Measurements from ENCODE around the gene PFDN4.

PFDN4 gene

GRCh38 chr20:54188132-54188849 lies 19.6 kb upstream of the PFDN4 start:
- Histone ChIP-seq H3K4me1 (ENCODE audit: control insufficient read depth in 1 of 2, insufficient read depth in 2 of 2, low read length in 2 of 2) (no peaks in the 10 kb centered on the region), H3K36me3 (ENCODE audit: control insufficient read depth in 1 of 2, insufficient read depth in 2 of 2, low read length in 2 of 2) (no peaks in the 10 kb centered on the region), H3K27me3 (ENCODE audit: control insufficient read depth in 1 of 2, insufficient read depth in 2 of 2, low read length in 2 of 2) (peaks cover 0 to 3% of the 10 kb centered on the region in 2 donors), H3K27ac (ENCODE audit: low read depth, low read length) (no peak overlapping the region), H3K9ac (ENCODE audit: low read depth in 1 of 2, low read length in 2 of 2) (no peak overlapping the region), H3K4me3 (ENCODE audit: low read depth in 1 of 2, low read length in 2 of 2) (no peak overlapping the region), H3K9me3 (ENCODE audit: control insufficient read depth in 1 of 2, low read length in 2 of 2) (no peaks in the 10 kb centered on the region)

GRCh38 chr20:54189630-54190029 lies 18.3 kb upstream of the PFDN4 start:
- no peak overlapping the region for H3K4me3 ChIP-seq (ENCODE audit: low read depth in 1 of 2, low read length in 2 of 2)

GRCh38 chr20:54190217-54190616 lies 17.7 kb upstream of the PFDN4 start:
- Histone ChIP-seq H3K4me3 (ENCODE audit: low read depth in 1 of 2, low read length in 2 of 2) (no peak overlapping the region), H3K27me3 (ENCODE audit: control insufficient read depth in 1 of 2, insufficient read depth in 2 of 2, low read length in 2 of 2) (peaks cover 0 to 3% of the 10 kb centered on the region in 2 donors), H3K27ac (ENCODE audit: low read depth, low read length) (no peak overlapping the region), H3K9me3 (ENCODE audit: control insufficient read depth in 1 of 2, low read length in 2 of 2) (no peaks in the 10 kb centered on the region), H3K4me1 (ENCODE audit: control insufficient read depth in 1 of 2, insufficient read depth in 2 of 2, low read length in 2 of 2) (no peaks in the 10 kb centered on the region), H3K36me3 (ENCODE audit: control insufficient read depth in 1 of 2, insufficient read depth in 2 of 2, low read length in 2 of 2) (no peaks in the 10 kb centered on the region), H3K9ac (ENCODE audit: low read depth in 1 of 2, low read length in 2 of 2) (no peak overlapping the region)

More at GRCh38 chr20:54189630-54190029, 18.3 kb upstream of the PFDN4 start:
- Histone ChIP-seq H3K4me1 (ENCODE audit: control insufficient read depth in 1 of 2, insufficient read depth in 2 of 2, low read length in 2 of 2) (no peaks in the 10 kb centered on the region), H3K9ac (ENCODE audit: low read depth in 1 of 2, low read length in 2 of 2) (no peak overlapping the region), H3K27ac (ENCODE audit: low read depth, low read length) (no peak overlapping the region), H3K36me3 (ENCODE audit: control insufficient read depth in 1 of 2, insufficient read depth in 2 of 2, low read length in 2 of 2) (no peaks in the 10 kb centered on the region), H3K27me3 (ENCODE audit: control insufficient read depth in 1 of 2, insufficient read depth in 2 of 2, low read length in 2 of 2) (peaks cover 0 to 3% of the 10 kb centered on the region in 2 donors), H3K9me3 (ENCODE audit: control insufficient read depth in 1 of 2, low read length in 2 of 2) (no peaks in the 10 kb centered on the region)

- no peaks in the 10 kb centered on the region for H3K36me3 ChIP-seq (ENCODE audit: control insufficient read depth in 1 of 2, insufficient read depth in 2 of 2, low read length in 2 of 2)
- no peaks in the 10 kb centered on the region for H3K4me1 ChIP-seq (ENCODE audit: control insufficient read depth in 1 of 2, insufficient read depth in 2 of 2, low read length in 2 of 2)
- no peaks in the 10 kb centered on the region for H3K9me3 ChIP-seq (ENCODE audit: control insufficient read depth in 1 of 2, low read length in 2 of 2)
- no peak overlapping the region for H3K4me3 ChIP-seq (ENCODE audit: low read depth in 1 of 2, low read length in 2 of 2)
- no peak overlapping the region for H3K27ac ChIP-seq (ENCODE audit: low read depth, low read length)
- no peaks in the 10 kb centered on the region for H3K27me3 ChIP-seq (ENCODE audit: control insufficient read depth in 1 of 2, insufficient read depth in 2 of 2, low read length in 2 of 2)
- H3K9ac ChIP-seq (ENCODE audit: low read depth in 1 of 2, low read length in 2 of 2), result no peak overlapping the region
These were observed 14.1 kb upstream of the PFDN4 start for GRCh38 chr20:54193817-54194216.

GRCh38 chr20:54194724-54195438 lies 13.0 kb upstream of the PFDN4 start:
- H3K36me3 ChIP-seq (ENCODE audit: control insufficient read depth in 1 of 2, insufficient read depth in 2 of 2, low read length in 2 of 2), result no peaks in the 10 kb centered on the region
- H3K27ac ChIP-seq (ENCODE audit: low read depth, low read length), result no peak overlapping the region

GRCh38 chr20:54195483-54196472 lies 12.1 kb upstream of the PFDN4 start:
- no peaks in the 10 kb centered on the region for H3K27me3 ChIP-seq (ENCODE audit: control insufficient read depth in 1 of 2, insufficient read depth in 2 of 2, low read length in 2 of 2)
- no peaks in the 10 kb centered on the region for H3K9me3 ChIP-seq (ENCODE audit: control insufficient read depth in 1 of 2, low read length in 2 of 2)
- H3K4me1 ChIP-seq (ENCODE audit: control insufficient read depth in 1 of 2, insufficient read depth in 2 of 2, low read length in 2 of 2), result no peaks in the 10 kb centered on the region
- H3K27ac ChIP-seq (ENCODE audit: low read depth, low read length), result no peak overlapping the region
- H3K36me3 ChIP-seq (ENCODE audit: control insufficient read depth in 1 of 2, insufficient read depth in 2 of 2, low read length in 2 of 2), result no peaks in the 10 kb centered on the region
- no peak overlapping the region for H3K9ac ChIP-seq (ENCODE audit: low read depth in 1 of 2, low read length in 2 of 2)
- no peak overlapping the region for H3K4me3 ChIP-seq (ENCODE audit: low read depth in 1 of 2, low read length in 2 of 2)

More at GRCh38 chr20:54194724-54195438, 13.0 kb upstream of the PFDN4 start:
- Histone ChIP-seq H3K9ac (ENCODE audit: low read depth in 1 of 2, low read length in 2 of 2) (no peak overlapping the region), H3K9me3 (ENCODE audit: control insufficient read depth in 1 of 2, low read length in 2 of 2) (no peaks in the 10 kb centered on the region), H3K4me1 (ENCODE audit: control insufficient read depth in 1 of 2, insufficient read depth in 2 of 2, low read length in 2 of 2) (no peaks in the 10 kb centered on the region), H3K4me3 (ENCODE audit: low read depth in 1 of 2, low read length in 2 of 2) (no peak overlapping the region), H3K27me3 (ENCODE audit: control insufficient read depth in 1 of 2, insufficient read depth in 2 of 2, low read length in 2 of 2) (no peaks in the 10 kb centered on the region)

GRCh38 chr20:54197621-54198604 lies 10.0 kb upstream of the PFDN4 start:
- no peaks in the 10 kb centered on the region for H3K27me3 ChIP-seq (ENCODE audit: control insufficient read depth in 1 of 2, insufficient read depth in 2 of 2, low read length in 2 of 2)
- no peak overlapping the region for H3K4me3 ChIP-seq (ENCODE audit: low read depth in 1 of 2, low read length in 2 of 2)
- no peaks in the 10 kb centered on the region for H3K4me1 ChIP-seq (ENCODE audit: control insufficient read depth in 1 of 2, insufficient read depth in 2 of 2, low read length in 2 of 2)
- H3K9me3 ChIP-seq (ENCODE audit: control insufficient read depth in 1 of 2, low read length in 2 of 2), result no peaks in the 10 kb centered on the region
- H3K36me3 ChIP-seq (ENCODE audit: control insufficient read depth in 1 of 2, insufficient read depth in 2 of 2, low read length in 2 of 2), result no peaks in the 10 kb centered on the region
- no peak overlapping the region for H3K9ac ChIP-seq (ENCODE audit: low read depth in 1 of 2, low read length in 2 of 2)
- no peak overlapping the region for H3K27ac ChIP-seq (ENCODE audit: low read depth, low read length)

- Histone ChIP-seq H3K36me3 (ENCODE audit: control insufficient read depth in 1 of 2, insufficient read depth in 2 of 2, low read length in 2 of 2) (no peaks in the 10 kb centered on the region), H3K27me3 (ENCODE audit: control insufficient read depth in 1 of 2, insufficient read depth in 2 of 2, low read length in 2 of 2) (no peaks in the 10 kb centered on the region), H3K9ac (ENCODE audit: low read depth in 1 of 2, low read length in 2 of 2) (no peak overlapping the region), H3K4me1 (ENCODE audit: control insufficient read depth in 1 of 2, insufficient read depth in 2 of 2, low read length in 2 of 2) (no peaks in the 10 kb centered on the region), H3K27ac (ENCODE audit: low read depth, low read length) (no peak overlapping the region), H3K4me3 (ENCODE audit: low read depth in 1 of 2, low read length in 2 of 2) (no peak overlapping the region), H3K9me3 (ENCODE audit: control insufficient read depth in 1 of 2, low read length in 2 of 2) (no peaks in the 10 kb centered on the region)
These were observed 8.6 kb upstream of the PFDN4 start for GRCh38 chr20:54199283-54199682.

GRCh38 chr20:54199721-54200176 lies 8.1 kb upstream of the PFDN4 start:
- no peak overlapping the region for H3K9ac ChIP-seq (ENCODE audit: low read depth in 1 of 2, low read length in 2 of 2)
- H3K27ac ChIP-seq (ENCODE audit: low read depth, low read length), result no peak overlapping the region
- H3K27me3 ChIP-seq (ENCODE audit: control insufficient read depth in 1 of 2, insufficient read depth in 2 of 2, low read length in 2 of 2), result no peaks in the 10 kb centered on the region
- H3K4me3 ChIP-seq (ENCODE audit: low read depth in 1 of 2, low read length in 2 of 2), result no peak overlapping the region
- no peaks in the 10 kb centered on the region for H3K4me1 ChIP-seq (ENCODE audit: control insufficient read depth in 1 of 2, insufficient read depth in 2 of 2, low read length in 2 of 2)
- no peaks in the 10 kb centered on the region for H3K9me3 ChIP-seq (ENCODE audit: control insufficient read depth in 1 of 2, low read length in 2 of 2)
- H3K36me3 ChIP-seq (ENCODE audit: control insufficient read depth in 1 of 2, insufficient read depth in 2 of 2, low read length in 2 of 2), result no peaks in the 10 kb centered on the region
